H1 (cell line): ENCODE results near the gene SLC23A2. TPM values are rescaled to one million over a fixed set of nuclear protein-coding genes. Genes with fewer than 3 reads are reported as not detected.

ENCODE experiments used
- CTCF ChIA-PET: fragments of 300-600 bp; sonication (Branson Sonifier 250); formaldehyde crosslinking; loops from one replicate; lab custom pipeline; 2021; ENCODE audit not compliant: partially characterized antibody; lab: Charles Lee
- POLR2A ChIA-PET: fragments of 300-600 bp; sonication (Branson Sonifier 250); formaldehyde crosslinking; loops from one replicate; lab custom pipeline; 2021; ENCODE audit warnings: inconsistent platforms; ENCODE audit not compliant: partially characterized antibody; lab: Charles Lee
- DNase-seq, 2 experiments: peaks; one replicate each; pipeline versions ENCODE4 v3.0.0 to v3.0.0-alpha.2; 2010 to 2022; ENCODE audit warnings: low spot score in 2 of 2, low read depth in 1 of 2, mixed read lengths in 1 of 2
- FAIRE-seq: peaks from 2 replicates; lab custom pipeline; 2011; peaks lifted over from hg19 to GRCh38; lab: Jason Lieb, UNC
- H2AFZ ChIP-seq: 2 replicates; pipeline ENCODE4 v1.8.1; 2012; ENCODE audit warnings: low read length, inconsistent platforms
- H2AK5ac ChIP-seq: 2 replicates; pipeline ENCODE4 v1.6.1; 2013; ENCODE audit warnings: low read depth, low read length
- H2BK120ac ChIP-seq: replicated peaks from 2 replicates; pipeline ENCODE3; 2013; ENCODE audit warnings: low read depth, low read length, inconsistent platforms
- H2BK12ac ChIP-seq: 2 replicates; pipeline ENCODE4 v1.6.1; 2013; ENCODE audit warnings: low read depth, low read length
- H2BK15ac ChIP-seq: 2 replicates; pipeline ENCODE4 v1.6.1; 2013; ENCODE audit warnings: low read length
- H2BK20ac ChIP-seq: 2 replicates; pipeline ENCODE4 v1.6.1; 2013; ENCODE audit warnings: low read length
- H2BK5ac ChIP-seq: 2 replicates; pipeline ENCODE4 v1.6.1; 2013; ENCODE audit warnings: low read depth, low read length
- H3K14ac ChIP-seq: 2 replicates; pipeline ENCODE4 v1.6.1; 2013; ENCODE audit warnings: inconsistent platforms; ENCODE audit not compliant: insufficient read length
- H3K18ac ChIP-seq: 2 replicates; pipeline ENCODE4 v1.6.1; 2013; ENCODE audit warnings: low read length; ENCODE audit errors: extremely low read depth
- H3K23ac ChIP-seq: 2 replicates; pipeline ENCODE4 v1.6.1; 2013; ENCODE audit warnings: inconsistent platforms; ENCODE audit not compliant: insufficient read length
- H3K23me2 ChIP-seq: 2 replicates; pipeline ENCODE4 v1.6.1; 2013; ENCODE audit warnings: low read depth, low read length
- H3K27ac ChIP-seq: 2 replicates; pipeline ENCODE4 v1.6.1; 2011; ENCODE audit warnings: low read depth, low read length, inconsistent platforms
- H3K27me3 ChIP-seq, 4 experiments: replicated peaks in 1 of 4; 1 replicate in 1 of 4; 2 replicates in 3 of 4; pipeline versions ENCODE4 v1.6.1 to v1.8.1; 2011 to 2013; ENCODE audit warnings: low read length in 3 of 4, mild to moderate bottlenecking in 3 of 4, inconsistent platforms in 2 of 4, mixed read lengths in 2 of 4, moderate library complexity in 1 of 4; ENCODE audit not compliant: control insufficient read depth in 3 of 4, insufficient read depth in 3 of 4; ENCODE audit errors: extremely low read depth in 1 of 4
- H3K36me3 ChIP-seq, 4 experiments: 2 replicates each; pipeline versions ENCODE4 v1.6.1 to v1.8.1; 2011 to 2013; ENCODE audit warnings: mild to moderate bottlenecking in 4 of 4, low read length in 3 of 4, moderate library complexity in 2 of 4, control low read depth in 1 of 4, inconsistent platforms in 1 of 4; ENCODE audit not compliant: insufficient read depth in 4 of 4, control insufficient read depth in 2 of 4
- H3K4ac ChIP-seq: replicated peaks from 2 replicates; pipeline ENCODE3; 2013; ENCODE audit warnings: low read length, low read depth, mixed read lengths, inconsistent platforms; ENCODE audit not compliant: insufficient read length
- H3K4me1 ChIP-seq, 4 experiments: replicated peaks in 1 of 4; 1 replicate in 1 of 4; 2 replicates in 3 of 4; pipeline versions ENCODE4 v1.6.1 to v1.8.1; 2011 to 2013; ENCODE audit warnings: low read length in 3 of 4, inconsistent platforms in 2 of 4, mixed read lengths in 1 of 4; ENCODE audit not compliant: insufficient read depth in 4 of 4, control insufficient read depth in 3 of 4
- H3K4me2 ChIP-seq, 2 experiments: 2 replicates each; pipeline versions ENCODE4 v1.6.1 to v1.8.1; 2011 to 2013; ENCODE audit warnings: low read depth in 2 of 2, low read length in 2 of 2, control low read depth in 1 of 2, inconsistent platforms in 1 of 2, mild to moderate bottlenecking in 1 of 2; ENCODE audit not compliant: insufficient read depth in 1 of 2
- H3K4me3 ChIP-seq, 4 experiments: fragments of 200-600, 300-600 bp in 1 of 4; sonication (generic), shearing (Covaris generic), sonication (Bioruptor Twin) in 1 of 4; 2 replicates each; pipeline versions ENCODE4 v1.5.1 to v1.8.1; 2011 to 2016; ENCODE audit warnings: low read length in 4 of 4, low read depth in 3 of 4, control low read depth in 2 of 4, inconsistent platforms in 2 of 4, mild to moderate bottlenecking in 2 of 4, mixed read lengths in 1 of 4, moderate library complexity in 1 of 4; ENCODE audit not compliant: insufficient read depth in 2 of 4; ENCODE audit errors: extremely low read depth in 1 of 4
- H3K56ac ChIP-seq: replicated peaks from 2 replicates; pipeline ENCODE3; 2013; ENCODE audit warnings: low read depth, mild to moderate bottlenecking, mixed read lengths, low read length, inconsistent platforms; ENCODE audit not compliant: insufficient read length
- H3K79me1 ChIP-seq: 2 replicates; pipeline ENCODE4 v1.6.1; 2013; ENCODE audit warnings: low read depth, low read length, control low read depth
- H3K79me2 ChIP-seq, 2 experiments: 2 replicates each; pipeline versions ENCODE4 v1.6.1 to v1.8.1; 2012 to 2013; ENCODE audit warnings: low read length in 2 of 2, mild to moderate bottlenecking in 2 of 2, inconsistent platforms in 1 of 2; ENCODE audit not compliant: insufficient read depth in 2 of 2, control insufficient read depth in 1 of 2
- H3K9ac ChIP-seq, 4 experiments: replicated peaks in 1 of 4; 1 replicate in 1 of 4; 2 replicates in 3 of 4; pipeline versions ENCODE4 v1.6.1 to v1.8.1; 2011 to 2013; ENCODE audit warnings: low read depth in 3 of 4, low read length in 3 of 4, control low read depth in 2 of 4, mild to moderate bottlenecking in 2 of 4, moderate library complexity in 2 of 4, inconsistent platforms in 1 of 4; ENCODE audit errors: extremely low read depth in 1 of 4
- H3K9me3 ChIP-seq, 2 experiments: 2 replicates each; pipeline versions ENCODE4 v1.6.1 to v1.8.1; 2012 to 2013; ENCODE audit warnings: mild to moderate bottlenecking in 2 of 2, moderate library complexity in 2 of 2, control low read depth in 1 of 2, inconsistent platforms in 1 of 2, low read depth in 1 of 2, low read length in 1 of 2, mixed read lengths in 1 of 2; ENCODE audit not compliant: insufficient read depth in 2 of 2
- H4K20me1 ChIP-seq, 2 experiments: replicated peaks in 1 of 2; 2 replicates each; pipeline versions ENCODE3 to v1.8.1; 2011 to 2013; ENCODE audit warnings: inconsistent platforms in 2 of 2, low read length in 2 of 2, mild to moderate bottlenecking in 1 of 2; ENCODE audit not compliant: insufficient read depth in 2 of 2, control insufficient read depth in 1 of 2
- H4K5ac ChIP-seq: 2 replicates; pipeline ENCODE4 v1.6.1; 2013; ENCODE audit warnings: low read length, low read depth, mixed read lengths, inconsistent platforms; ENCODE audit not compliant: insufficient read length
- H4K8ac ChIP-seq: 2 replicates; pipeline ENCODE4 v1.8.0; 2013; ENCODE audit warnings: mild to moderate bottlenecking, moderate library complexity, low read length, inconsistent platforms; ENCODE audit not compliant: insufficient read depth; ENCODE audit errors: extremely low read depth
- H4K91ac ChIP-seq: replicated peaks from 2 replicates; pipeline ENCODE3; 2013; ENCODE audit warnings: low read length, mixed read lengths, inconsistent platforms; ENCODE audit not compliant: insufficient read length
- BRCA1 ChIP-seq: IDR thresholded peaks from 2 replicates; pipeline ENCODE4 v1.6.1; 2012; ENCODE audit warnings: low read depth, low read length, improper control_type of control experiment
- CEBPB ChIP-seq: IDR thresholded peaks from 2 replicates; pipeline ENCODE4 v1.6.1; 2012; ENCODE audit warnings: low read depth, low read length
- CTBP2 ChIP-seq: IDR thresholded peaks from 2 replicates; pipeline ENCODE4 v1.7.0; 2011; ENCODE audit warnings: borderline replicate concordance, mild to moderate bottlenecking, moderate library complexity, mixed read lengths, low read length; ENCODE audit not compliant: insufficient read depth, insufficient read length
- CTCF ChIP-seq, 3 experiments: IDR thresholded peaks; 1 replicate in 2 of 3; 2 replicates in 1 of 3; pipeline versions ENCODE4 v1.5.1 to v1.6.1; 2011; ENCODE audit warnings: low read length in 3 of 3, mild to moderate bottlenecking in 3 of 3, inconsistent platforms in 2 of 3, low read depth in 1 of 3, moderate library complexity in 1 of 3; ENCODE audit not compliant: insufficient read depth in 1 of 3; ENCODE audit errors: control extremely low read depth in 1 of 3
- JUND ChIP-seq: IDR thresholded peaks from 2 replicates; pipeline ENCODE4 v1.6.1; 2011; ENCODE audit warnings: mild to moderate bottlenecking, improper control_type of control experiment, low read length
- POLR2AphosphoS5 ChIP-seq: IDR thresholded peaks from 2 replicates; pipeline ENCODE4 v1.6.1; 2011; ENCODE audit warnings: low read depth, low read length
- POU5F1 ChIP-seq: IDR thresholded peaks from 2 replicates; pipeline ENCODE4 v1.6.1; 2011; ENCODE audit warnings: low read depth, mild to moderate bottlenecking, low read length, moderate library complexity
- RFX5 ChIP-seq: IDR thresholded peaks from 2 replicates; pipeline ENCODE4 v1.6.1; 2011; ENCODE audit warnings: low read depth, low read length, improper control_type of control experiment, borderline replicate concordance
- SAP30 ChIP-seq: fragments of 300-600 bp; sonication (generic); IDR thresholded peaks from 2 replicates; pipeline ENCODE4 v1.7.1; 2012; ENCODE audit warnings: low read length, moderate library complexity, mild to moderate bottlenecking, inconsistent platforms; ENCODE audit not compliant: insufficient read depth, insufficient replicate concordance
- SP1 ChIP-seq: IDR thresholded peaks from 2 replicates; pipeline ENCODE4 v1.6.1; 2011; ENCODE audit warnings: low read depth, low read length
- SP2 ChIP-seq: IDR thresholded peaks from 2 replicates; pipeline ENCODE4 v1.6.1; 2012; ENCODE audit warnings: mild to moderate bottlenecking, low read length, inconsistent platforms
- WGBS, 2 experiments: shearing (Covaris generic) in 1 of 2; methylation state at CpG; one replicate each; pipeline versions ENCODE4 v1.1.6 to v1.1.7; 2013 to 2015; ENCODE audit warnings: low lambda C conversion rate in 2 of 2, mixed read lengths in 2 of 2, inconsistent platforms in 1 of 2, low coverage in 1 of 2, missing lambda C conversion rate in 1 of 2; ENCODE audit not compliant: insufficient replicate concordance in 2 of 2, insufficient coverage in 1 of 2, insufficient read length in 1 of 2; ENCODE audit errors: extremely low coverage in 1 of 2, missing lambda C conversion rate in 1 of 2; 5-methylcytosine and 5-hydroxymethylcytosine counted together
- polyA plus RNA-seq, 7 experiments: library from polyadenylated mRNA; depleted of rRNA in 3 of 7; stranded (reverse) in 5 of 7; unstranded in 2 of 7; fragments of >200 nt in 5 of 7; fragments of 200-250 nt in 2 of 7; gene quantifications; 1 replicate in 5 of 7; 2 replicates in 1 of 7; 4 replicates in 1 of 7; pipeline versions ENCODE4 v1.2.1 to v1.2.3, GENCODE V29; 2011 to 2013; ENCODE audit warnings: missing spikeins in 2 of 7, mixed read lengths in 2 of 7
- total RNA-seq: library from RNA; stranded (reverse); fragmentation: NEBNext Ultra II Directional; extraction: Animal tissue kit (Norgen Biotek cat#: 25700); gene quantifications from 2 replicates; pipeline ENCODE4 v1.2.1, GENCODE V29; 2021

The SLC23A2 gene
- total and polyA plus RNA-seq, 2 of the 8 experiments (the other 6 are each of a cell fraction or from before 2014, with no cell fraction given): 17.0 to 18.6 TPM

- peak in 1 of 2 experiments; percentile 13 for DNase-seq
- H2BK20ac ChIP-seq: no peak overlapping the region
- H4K20me1 ChIP-seq: no peaks in the 10 kb centered on the region
- no peaks in the 10 kb centered on the region for H3K79me1 ChIP-seq
- no peak overlapping the region for H2BK5ac ChIP-seq
- H4K5ac ChIP-seq: no peak overlapping the region
- no peak overlapping the region for H3K14ac ChIP-seq
- H2AFZ ChIP-seq: no peak overlapping the region
- no peak overlapping the region for H3K56ac ChIP-seq
- CTCF ChIA-PET: interaction anchor here (0.6 to 1.9 kb wide), 3 partner anchors 25 to 235 kb away, joined by 3 to 6 read pairs (median 3); no protein-coding TSS in a partner anchor
- no peak overlapping the region for H3K18ac ChIP-seq
- H4K8ac ChIP-seq: no peak overlapping the region
- no peaks in the 10 kb centered on the region for H3K9me3 ChIP-seq
- no peak overlapping the region for H3K4me3 ChIP-seq
- H3K27me3 ChIP-seq: no peaks in the 10 kb centered on the region
- FAIRE-seq: no peak
- 89% methylated on average over 19 of the region's 19 CpGs; no CpG with 5 or more reads in 1 of the 2 experiments for WGBS, 2 experiments
- POLR2A ChIA-PET: no interaction called here
- H4K91ac ChIP-seq: no peak overlapping the region
- no peaks in the 10 kb centered on the region for H3K4me1 ChIP-seq
- H3K27ac ChIP-seq: no peak overlapping the region
- H3K9ac ChIP-seq: no peak overlapping the region
- H3K4me2 ChIP-seq: no peak overlapping the region
- H3K79me2 ChIP-seq: no peaks in the 10 kb centered on the region
- H2BK120ac ChIP-seq: no peak overlapping the region
- no peak overlapping the region for H2AK5ac ChIP-seq
- H3K4ac ChIP-seq: no peak overlapping the region
- H2BK12ac ChIP-seq: no peak overlapping the region
- peaks cover 2 to 11% (median 6%) of the 10 kb centered on the region in 4 experiments; a peak in 5 of 8 replicates for H3K36me3 ChIP-seq
- no peak overlapping the region for H2BK15ac ChIP-seq
- no peak overlapping the region for H3K23ac ChIP-seq
- H3K23me2 ChIP-seq: no peaks in the 10 kb centered on the region; the same call in 1 of the 2 replicates
- TF ChIP-seq CTBP2 (no peak), SP2 (no peak), BRCA1 (no peak), RFX5 (no peak), POU5F1 (no peak), CEBPB (no peak), JUND (no peak), POLR2AphosphoS5 (no peak), CTCF (IDR thresholded peaks at IDR 0.05; ENCODE audit: control extremely low read depth in 1 of 3, insufficient read depth in 1 of 3, low read depth in 1 of 3, low read length in 3 of 3) (no peak), SAP30 (no peak), SP1 (no peak)
Measured at GRCh38 chr20:4856022-4856755, 145.1 kb downstream of the SLC23A2 start.
